HepG2 (cell line): Measurements from ENCODE around the gene MXD3. TPM values are rescaled to one million over a fixed set of nuclear protein-coding genes. Genes with fewer than 3 reads are reported as not detected.
A peak's percentile ranks its signal among the peaks of the same experiment; 100 is the strongest.

Source experiments
- ARNT ChIP-seq: fragments of 450-650 bp; IDR thresholded peaks from 2 replicates; pipeline ENCODE4 v1.6.1; 2017
- CBFB ChIP-seq: sonication (generic); formaldehyde crosslinking; IDR thresholded peaks from 2 replicates; pipeline ENCODE4 v1.4.0; 2020; ENCODE audit warnings: missing genetic modification reagents
- KLF15 ChIP-seq: sonication (generic); formaldehyde crosslinking; IDR thresholded peaks from 2 replicates; pipeline ENCODE4 v1.8.1; 2023; ENCODE audit warnings: borderline replicate concordance, mild to moderate bottlenecking, inconsistent platforms, missing genetic modification reagents, mixed read lengths
- NCOA1 ChIP-seq: sonication (generic); formaldehyde crosslinking; IDR thresholded peaks from 2 replicates; pipeline ENCODE4 v1.9.0; 2021; ENCODE audit warnings: missing genetic modification reagents
- TBX2 ChIP-seq: sonication (generic); formaldehyde crosslinking; IDR thresholded peaks from 2 replicates; pipeline ENCODE4 v1.5.0; 2020; ENCODE audit warnings: missing genetic modification reagents, mild to moderate bottlenecking, borderline replicate concordance
- ZBTB7B ChIP-seq: sonication (generic); formaldehyde crosslinking; IDR thresholded peaks from 2 replicates; pipeline ENCODE4 v1.4.0; 2020; ENCODE audit warnings: missing genetic modification reagents
- ZC3H13 ChIP-seq: sonication (generic); formaldehyde crosslinking; IDR thresholded peaks from 2 replicates; pipeline ENCODE4 v1.8.1; 2023; ENCODE audit warnings: mild to moderate bottlenecking, missing genetic modification reagents, moderate library complexity
- ZIK1 ChIP-seq: sonication (generic); formaldehyde crosslinking; IDR thresholded peaks from 2 replicates; pipeline ENCODE4 v1.5.0; 2020; ENCODE audit warnings: mild to moderate bottlenecking, low read depth, missing genetic modification reagents, borderline replicate concordance
- ZMYM2 ChIP-seq: sonication (generic); formaldehyde crosslinking; IDR thresholded peaks from 2 replicates; pipeline ENCODE4 v1.8.0; 2022; ENCODE audit warnings: mild to moderate bottlenecking, missing genetic modification reagents
- ZNF432 ChIP-seq: sonication (generic); formaldehyde crosslinking; IDR thresholded peaks from 2 replicates; pipeline ENCODE4 v1.5.0; 2020; ENCODE audit warnings: missing genetic modification reagents, mild to moderate bottlenecking, borderline replicate concordance
- ZNF569 ChIP-seq: sonication (generic); formaldehyde crosslinking; IDR thresholded peaks from 2 replicates; pipeline ENCODE4 v1.5.0; 2020; ENCODE audit warnings: mild to moderate bottlenecking, missing genetic modification reagents, moderate library complexity, borderline replicate concordance
- polyA plus RNA-seq, 8 experiments: library from polyadenylated mRNA; depleted of rRNA in 3 of 8; stranded (reverse) in 7 of 8; unstranded in 1 of 8; fragments of >200 nt; fragmentation: Illumina TruSeq in 4 of 8; extraction: Trizol in 4 of 8; gene quantifications; 2 replicates each; pipeline versions ENCODE4 v1.2.1 to v1.2.3, GENCODE V29; 2011 to 2016; ENCODE audit warnings: low read depth in 4 of 8, missing spikeins in 1 of 8, mixed read lengths in 1 of 8; ENCODE audit not compliant: insufficient read depth in 1 of 8
- total RNA-seq, 5 experiments: library from RNA; depleted of rRNA; stranded (reverse); fragments of >200 nt; fragmentation: Illumina TruSeq; extraction: Trizol; gene quantifications; 2 replicates each; pipeline ENCODE4 v1.2.3, GENCODE V29; 2016; ENCODE audit warnings: low read depth in 1 of 5
- TF ChIP-seq, protein P1 (sequence below), 2 experiments: sonication (generic) in 1 of 2; formaldehyde crosslinking in 1 of 2; IDR thresholded peaks; 2 replicates each; pipeline versions ENCODE4 v1.6.1 to v1.9.0; 2014 to 2022; ENCODE audit warnings: antibody characterized with exemption in 1 of 2, borderline replicate concordance in 1 of 2, inconsistent platforms in 1 of 2, low read depth in 1 of 2, missing genetic modification reagents in 1 of 2
- TF ChIP-seq, protein P2 (sequence below): sonication (generic); formaldehyde crosslinking; IDR thresholded peaks from 2 replicates; pipeline ENCODE4 v1.8.0; 2023; ENCODE audit warnings: mild to moderate bottlenecking, missing genetic modification reagents
- TF ChIP-seq, protein P3 (sequence below): sonication (generic); formaldehyde crosslinking; IDR thresholded peaks from 2 replicates; pipeline ENCODE4 v1.8.0; 2022; ENCODE audit warnings: missing genetic modification reagents, mild to moderate bottlenecking, borderline replicate concordance
- TF ChIP-seq, protein P4 (sequence below): IDR thresholded peaks from 2 replicates; pipeline ENCODE4 v1.6.1; 2016; ENCODE audit warnings: low read depth, control low read depth
- TF ChIP-seq, protein P5 (sequence below): sonication (generic); formaldehyde crosslinking; IDR thresholded peaks from 2 replicates; pipeline ENCODE4 v1.9.0; 2022; ENCODE audit warnings: low read depth, missing genetic modification reagents

The MXD3 gene
- total and polyA plus RNA-seq, 2 of the 13 experiments (the other 11 are each of a cell fraction or from before 2014, with no cell fraction given): 10.5 to 12.8 TPM

DNA sequence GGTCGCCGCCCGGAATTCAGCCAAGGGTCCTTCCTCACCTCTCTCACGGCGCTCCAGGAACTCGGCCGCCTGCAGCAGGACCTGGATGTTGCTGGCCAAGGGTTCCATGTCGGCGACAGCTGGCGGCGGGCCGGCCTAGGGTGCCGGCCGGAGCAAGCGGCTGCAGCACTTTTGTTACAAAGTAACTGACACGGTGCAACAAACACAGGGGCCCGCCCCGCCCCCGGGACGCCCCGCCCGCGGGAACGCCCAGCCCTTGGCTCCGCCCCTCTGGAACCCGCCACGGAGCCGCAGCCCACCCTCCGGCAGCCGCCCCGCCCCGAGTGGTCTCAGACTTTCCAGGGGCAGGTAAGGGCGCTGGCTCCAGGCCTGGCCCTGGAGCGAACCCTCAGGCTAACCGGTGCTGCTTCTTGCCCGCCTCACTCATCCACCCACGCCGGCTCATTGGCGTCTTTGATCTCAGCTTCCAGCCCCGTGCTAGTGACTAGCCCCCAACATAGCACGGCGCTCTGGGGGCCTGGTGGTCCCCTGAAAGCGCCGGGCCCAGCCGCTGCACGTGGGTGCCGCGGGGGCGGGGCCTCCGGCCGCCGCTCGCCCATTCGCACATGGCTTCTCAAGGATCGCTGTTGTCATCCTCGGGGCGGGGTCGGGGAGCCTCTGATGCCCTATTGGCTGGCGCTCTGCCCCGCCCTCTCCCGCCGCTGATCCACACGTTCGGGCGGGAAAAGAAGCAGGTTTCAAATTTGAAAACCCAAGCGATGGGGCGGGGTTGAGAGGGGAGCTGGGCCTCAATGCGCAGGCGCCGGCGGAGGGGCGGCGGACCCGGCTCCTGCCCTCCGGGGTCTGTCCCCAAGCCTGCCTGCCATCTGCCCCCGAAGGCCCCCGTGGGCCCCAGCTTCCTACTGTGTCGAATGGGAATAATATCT is at the start of gene MXD3 (continued):
- TF ChIP-seq, protein P1, sequence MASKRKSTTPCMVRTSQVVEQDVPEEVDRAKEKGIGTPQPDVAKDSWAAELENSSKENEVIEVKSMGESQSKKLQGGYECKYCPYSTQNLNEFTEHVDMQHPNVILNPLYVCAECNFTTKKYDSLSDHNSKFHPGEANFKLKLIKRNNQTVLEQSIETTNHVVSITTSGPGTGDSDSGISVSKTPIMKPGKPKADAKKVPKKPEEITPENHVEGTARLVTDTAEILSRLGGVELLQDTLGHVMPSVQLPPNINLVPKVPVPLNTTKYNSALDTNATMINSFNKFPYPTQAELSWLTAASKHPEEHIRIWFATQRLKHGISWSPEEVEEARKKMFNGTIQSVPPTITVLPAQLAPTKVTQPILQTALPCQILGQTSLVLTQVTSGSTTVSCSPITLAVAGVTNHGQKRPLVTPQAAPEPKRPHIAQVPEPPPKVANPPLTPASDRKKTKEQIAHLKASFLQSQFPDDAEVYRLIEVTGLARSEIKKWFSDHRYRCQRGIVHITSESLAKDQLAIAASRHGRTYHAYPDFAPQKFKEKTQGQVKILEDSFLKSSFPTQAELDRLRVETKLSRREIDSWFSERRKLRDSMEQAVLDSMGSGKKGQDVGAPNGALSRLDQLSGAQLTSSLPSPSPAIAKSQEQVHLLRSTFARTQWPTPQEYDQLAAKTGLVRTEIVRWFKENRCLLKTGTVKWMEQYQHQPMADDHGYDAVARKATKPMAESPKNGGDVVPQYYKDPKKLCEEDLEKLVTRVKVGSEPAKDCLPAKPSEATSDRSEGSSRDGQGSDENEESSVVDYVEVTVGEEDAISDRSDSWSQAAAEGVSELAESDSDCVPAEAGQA (IDR thresholded peaks at IDR 0.05; ENCODE audit: low read depth): no peak
- TF ChIP-seq, protein P1 (CRISPR knock-in tag; IDR thresholded peaks at IDR 0.05; ENCODE audit: borderline replicate concordance): no peak
- TF ChIP-seq ARNT (no peak), ZC3H13 (peak; percentile 74), ZNF569 (CRISPR knock-in tag) (0 out of 2 replicates have a peak, but pooled peaks have one; percentile 68), KLF15 (CRISPR knock-in tag) (peak; percentile 83; the same call in 1 of the 2 replicates), TBX2 (no peak), ZIK1 (CRISPR knock-in tag) (no peak), NCOA1 (CRISPR knock-in tag) (0 out of 2 replicates have a peak, but pooled peaks have one; percentile 46), ZNF432 (no peak), CBFB (CRISPR knock-in tag) (no peak), ZMYM2 (0 out of 2 replicates have a peak, but pooled peaks have one; percentile 17), ZBTB7B (peak; percentile 95)
- TF ChIP-seq, protein P2, sequence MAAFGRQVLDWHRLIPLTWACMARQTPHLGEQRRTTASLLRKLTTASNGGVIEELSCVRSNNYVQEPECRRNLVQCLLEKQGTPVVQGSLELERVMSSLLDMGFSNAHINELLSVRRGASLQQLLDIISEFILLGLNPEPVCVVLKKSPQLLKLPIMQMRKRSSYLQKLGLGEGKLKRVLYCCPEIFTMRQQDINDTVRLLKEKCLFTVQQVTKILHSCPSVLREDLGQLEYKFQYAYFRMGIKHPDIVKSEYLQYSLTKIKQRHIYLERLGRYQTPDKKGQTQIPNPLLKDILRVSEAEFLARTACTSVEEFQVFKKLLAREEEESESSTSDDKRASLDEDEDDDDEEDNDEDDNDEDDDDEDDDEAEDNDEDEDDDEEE (CRISPR knock-in tag): no peak
- TF ChIP-seq, protein P3, sequence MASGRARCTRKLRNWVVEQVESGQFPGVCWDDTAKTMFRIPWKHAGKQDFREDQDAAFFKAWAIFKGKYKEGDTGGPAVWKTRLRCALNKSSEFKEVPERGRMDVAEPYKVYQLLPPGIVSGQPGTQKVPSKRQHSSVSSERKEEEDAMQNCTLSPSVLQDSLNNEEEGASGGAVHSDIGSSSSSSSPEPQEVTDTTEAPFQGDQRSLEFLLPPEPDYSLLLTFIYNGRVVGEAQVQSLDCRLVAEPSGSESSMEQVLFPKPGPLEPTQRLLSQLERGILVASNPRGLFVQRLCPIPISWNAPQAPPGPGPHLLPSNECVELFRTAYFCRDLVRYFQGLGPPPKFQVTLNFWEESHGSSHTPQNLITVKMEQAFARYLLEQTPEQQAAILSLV (CRISPR knock-in tag): no peak
- TF ChIP-seq, protein P4, sequence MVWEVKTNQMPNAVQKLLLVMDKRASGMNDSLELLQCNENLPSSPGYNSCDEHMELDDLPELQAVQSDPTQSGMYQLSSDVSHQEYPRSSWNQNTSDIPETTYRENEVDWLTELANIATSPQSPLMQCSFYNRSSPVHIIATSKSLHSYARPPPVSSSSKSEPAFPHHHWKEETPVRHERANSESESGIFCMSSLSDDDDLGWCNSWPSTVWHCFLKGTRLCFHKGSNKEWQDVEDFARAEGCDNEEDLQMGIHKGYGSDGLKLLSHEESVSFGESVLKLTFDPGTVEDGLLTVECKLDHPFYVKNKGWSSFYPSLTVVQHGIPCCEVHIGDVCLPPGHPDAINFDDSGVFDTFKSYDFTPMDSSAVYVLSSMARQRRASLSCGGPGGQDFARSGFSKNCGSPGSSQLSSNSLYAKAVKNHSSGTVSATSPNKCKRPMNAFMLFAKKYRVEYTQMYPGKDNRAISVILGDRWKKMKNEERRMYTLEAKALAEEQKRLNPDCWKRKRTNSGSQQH (CRISPR knock-in tag): no peak
- TF ChIP-seq, protein P5, sequence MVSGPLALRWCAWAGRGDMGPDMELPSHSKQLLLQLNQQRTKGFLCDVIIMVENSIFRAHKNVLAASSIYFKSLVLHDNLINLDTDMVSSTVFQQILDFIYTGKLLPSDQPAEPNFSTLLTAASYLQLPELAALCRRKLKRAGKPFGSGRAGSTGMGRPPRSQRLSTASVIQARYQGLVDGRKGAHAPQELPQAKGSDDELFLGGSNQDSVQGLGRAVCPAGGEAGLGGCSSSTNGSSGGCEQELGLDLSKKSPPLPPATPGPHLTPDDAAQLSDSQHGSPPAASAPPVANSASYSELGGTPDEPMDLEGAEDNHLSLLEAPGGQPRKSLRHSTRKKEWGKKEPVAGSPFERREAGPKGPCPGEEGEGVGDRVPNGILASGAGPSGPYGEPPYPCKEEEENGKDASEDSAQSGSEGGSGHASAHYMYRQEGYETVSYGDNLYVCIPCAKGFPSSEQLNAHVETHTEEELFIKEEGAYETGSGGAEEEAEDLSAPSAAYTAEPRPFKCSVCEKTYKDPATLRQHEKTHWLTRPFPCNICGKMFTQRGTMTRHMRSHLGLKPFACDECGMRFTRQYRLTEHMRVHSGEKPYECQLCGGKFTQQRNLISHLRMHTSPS (CRISPR knock-in tag): no peak
